ENCODE measurements around the gene KIAA1614.

The KIAA1614 gene

DNA sequence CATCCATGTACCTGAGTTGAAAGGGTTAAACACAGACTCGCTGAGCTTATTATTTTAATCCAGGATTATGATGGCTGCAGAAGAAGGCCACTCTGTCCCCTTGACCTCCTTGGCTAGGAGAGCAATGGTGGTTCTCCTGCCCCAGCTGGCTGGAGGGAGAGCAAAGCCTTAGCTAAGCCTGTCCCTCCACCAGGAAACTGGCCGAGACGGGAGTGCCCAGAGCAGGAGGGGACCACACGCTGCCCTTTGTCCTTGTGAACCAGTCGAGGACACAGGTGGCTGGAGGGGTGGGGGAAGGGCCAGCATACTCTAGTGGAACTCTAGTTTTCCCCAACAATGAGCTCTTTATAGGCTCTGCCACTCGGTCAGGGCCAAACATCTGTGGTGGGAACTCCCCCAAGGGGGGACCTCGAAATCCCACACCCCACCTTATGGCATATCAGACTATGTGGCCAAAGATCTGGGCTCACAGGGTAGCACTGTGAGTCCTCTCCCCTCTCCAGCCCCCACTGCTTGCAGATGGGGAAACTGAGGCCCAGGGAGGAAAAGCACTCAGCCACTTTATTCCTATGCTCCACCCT lies 12.9 kb downstream of the KIAA1614 start:
- DNase-seq, result no peak

DNA sequence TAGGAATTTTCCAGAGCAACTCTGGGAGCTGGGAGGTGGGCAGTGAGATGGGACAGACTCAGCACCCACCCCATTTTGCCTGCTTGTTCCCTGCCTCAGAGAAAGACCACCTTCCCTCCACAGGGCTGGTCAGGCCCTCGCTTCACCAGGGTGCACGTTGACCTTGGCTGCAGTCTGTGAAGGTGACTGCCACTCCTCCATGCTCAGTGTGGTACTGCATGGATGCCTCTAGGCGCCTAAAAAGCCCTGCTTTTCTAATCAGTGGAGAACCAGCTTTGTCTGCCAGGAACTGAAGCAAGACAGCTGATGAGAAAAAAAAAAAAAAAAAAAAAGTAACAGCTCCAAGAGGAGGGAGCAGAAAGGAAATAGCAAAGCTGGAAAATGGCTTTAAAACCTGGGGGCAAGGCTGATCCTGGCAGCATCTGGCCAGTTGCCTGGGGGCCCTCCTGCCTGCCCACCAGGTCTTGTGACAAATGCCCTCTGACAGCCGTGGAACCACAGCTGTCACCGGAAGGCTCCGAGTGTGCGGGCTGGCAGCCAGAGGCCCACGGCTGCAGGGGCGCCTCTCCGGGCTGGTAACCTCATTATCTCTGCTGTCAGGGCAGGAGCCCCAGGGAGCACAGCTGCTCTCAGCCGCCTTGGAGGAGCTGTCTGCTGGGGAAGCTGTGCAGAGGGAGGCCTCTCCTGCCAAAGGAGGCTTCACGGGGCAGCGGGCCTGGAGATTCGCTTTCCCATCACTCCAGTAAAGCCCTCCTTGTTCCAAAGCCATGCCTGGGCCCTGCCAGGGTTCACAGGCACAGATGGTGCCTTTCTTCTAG lies 13.7 kb downstream of the KIAA1614 start:
- no peak for DNase-seq

DNA sequence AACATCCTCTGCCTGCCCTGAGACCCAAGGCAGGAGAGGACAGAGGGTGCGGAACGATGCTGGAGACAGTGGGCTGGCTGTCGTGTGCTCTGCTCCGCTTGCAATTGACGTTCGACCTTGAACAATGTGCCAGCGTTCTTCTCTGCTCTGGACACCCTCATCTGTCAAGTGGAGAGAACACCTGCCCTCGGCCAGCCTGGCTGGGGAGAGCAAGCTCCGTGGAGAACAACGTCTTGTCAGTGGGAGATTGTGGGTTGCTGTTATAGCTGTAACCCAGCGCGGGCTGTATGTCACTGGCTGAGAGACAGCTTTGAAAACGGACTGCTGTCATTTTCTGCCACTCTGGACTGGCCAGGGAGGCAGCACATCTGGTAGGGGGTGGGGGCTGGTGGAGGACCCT lies 14.7 kb downstream of the KIAA1614 start:
- no peak for DNase-seq

DNA sequence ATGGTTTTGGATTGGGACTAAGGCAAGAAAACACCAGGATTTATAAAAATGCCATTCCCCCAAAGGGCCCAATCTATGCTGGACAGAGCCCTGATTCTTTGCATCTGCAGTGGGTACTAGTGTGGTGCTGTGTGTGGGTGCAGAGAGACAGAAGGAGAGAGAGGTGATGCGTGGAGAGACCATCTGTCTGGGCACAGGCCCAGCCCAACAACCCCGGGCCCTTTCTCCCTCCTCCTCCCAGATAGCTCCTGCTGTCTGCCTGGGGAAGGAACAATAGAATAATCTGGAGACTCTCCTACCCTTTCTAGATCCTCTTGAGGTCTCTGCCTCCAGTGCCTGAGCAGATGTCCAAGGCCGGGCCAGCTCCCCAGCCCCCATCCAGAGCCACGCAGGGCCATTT lies 15.1 kb downstream of the KIAA1614 start:
- no peak for DNase-seq

DNA sequence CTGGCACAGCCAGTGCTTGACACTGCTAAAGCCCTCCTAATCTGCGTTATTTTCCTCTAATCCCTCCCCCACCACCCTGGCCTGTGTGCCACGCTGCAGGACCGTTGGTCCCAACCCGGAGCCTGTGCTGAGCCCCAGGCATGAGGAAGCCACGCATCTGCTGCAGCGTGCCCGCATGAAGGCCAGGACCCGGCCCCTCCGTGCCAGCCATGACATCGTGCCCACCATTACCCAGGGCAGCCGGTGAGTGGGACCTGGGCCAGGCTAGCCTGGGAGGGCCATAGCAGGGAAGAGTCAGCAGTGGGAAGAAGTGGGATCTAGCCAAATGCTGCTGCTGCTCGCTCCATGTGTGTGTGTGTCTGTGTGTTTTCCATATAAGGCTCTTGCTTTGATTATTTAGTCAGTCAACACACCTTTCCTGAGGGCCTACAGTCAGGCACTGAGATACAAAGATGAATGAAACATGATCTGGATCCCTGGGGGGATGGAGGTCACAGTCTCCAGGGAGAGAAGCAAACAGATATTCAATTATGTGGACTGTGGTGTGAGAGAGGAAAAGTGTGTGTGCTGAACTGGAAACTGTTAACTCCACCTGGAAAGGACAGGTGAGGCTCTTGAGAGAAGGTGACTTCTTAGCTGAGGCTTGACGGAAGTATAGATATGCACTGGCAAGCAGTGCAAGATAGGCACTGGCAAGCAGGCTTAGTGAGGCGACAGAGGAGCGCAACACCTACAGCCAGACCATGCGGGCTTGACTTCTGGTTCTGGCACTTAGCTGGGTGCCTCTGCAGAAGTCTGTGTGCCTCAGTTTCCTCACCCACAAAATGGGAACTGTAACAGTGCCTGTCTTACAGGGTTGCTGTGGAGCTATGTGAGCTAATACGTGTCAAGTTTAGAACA lies 15.9 kb downstream of the KIAA1614 start:
- no peak for DNase-seq

DNA sequence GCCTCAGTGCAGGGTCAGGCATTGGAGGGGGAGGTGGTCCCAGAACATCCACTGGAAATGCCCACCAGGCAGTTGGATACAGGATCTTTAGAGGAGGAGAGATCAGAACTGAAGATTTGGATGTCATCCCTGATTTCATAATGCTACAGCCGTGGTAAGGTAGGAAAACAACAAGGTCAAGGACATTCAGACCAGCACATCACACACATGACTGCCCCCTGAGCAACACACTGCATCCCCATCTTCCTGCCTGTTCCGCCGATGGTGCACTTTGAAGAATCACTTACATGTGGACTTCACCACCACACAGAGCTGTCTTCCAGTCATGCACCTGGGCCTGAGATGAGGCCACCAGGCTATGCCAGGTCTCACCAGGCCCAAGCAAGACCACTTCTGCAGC lies 16.7 kb downstream of the KIAA1614 start:
- DNase-seq, result no peak

DNA sequence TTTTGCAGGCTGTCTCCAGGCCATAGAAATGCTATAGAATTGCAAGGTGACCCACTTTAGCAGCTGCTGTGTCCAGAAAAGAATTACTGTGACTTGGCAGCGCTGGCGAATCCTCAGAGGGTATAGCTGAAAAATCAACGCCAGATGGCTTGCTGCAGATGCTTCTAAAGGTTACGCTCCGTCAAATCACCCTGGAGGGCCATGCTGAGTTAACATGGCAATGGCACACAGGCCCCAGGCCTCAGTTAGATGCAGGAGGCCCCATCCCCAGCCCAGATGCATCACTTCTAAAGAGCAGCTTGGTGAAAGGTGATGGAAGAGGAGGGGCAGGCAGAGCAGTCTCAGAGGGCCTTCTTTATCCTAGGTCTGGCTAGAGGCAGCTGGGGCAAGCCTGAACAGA lies 18.0 kb downstream of the KIAA1614 start:
- DNase-seq, result no peak

DNA sequence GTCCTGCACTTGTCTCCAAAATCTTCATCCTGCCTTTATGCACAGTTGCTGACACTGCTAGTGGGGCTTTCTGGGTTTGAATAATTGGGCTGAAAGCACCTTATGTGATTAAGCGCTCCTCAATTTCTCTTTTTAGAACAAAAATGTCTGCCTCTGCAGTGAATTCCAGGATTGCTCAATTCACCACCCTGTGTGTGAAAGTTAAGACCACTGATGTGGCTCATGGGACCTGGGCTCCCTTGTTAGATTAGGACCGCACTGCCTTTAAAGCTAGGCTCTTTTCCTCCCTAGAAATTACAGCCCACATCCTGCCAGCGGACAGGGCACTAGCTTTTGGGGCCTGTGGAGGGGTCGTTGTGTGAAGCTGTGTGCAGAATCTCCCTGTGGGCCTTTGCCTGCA lies 18.8 kb downstream of the KIAA1614 start:
- DNase-seq, result no peak

DNA sequence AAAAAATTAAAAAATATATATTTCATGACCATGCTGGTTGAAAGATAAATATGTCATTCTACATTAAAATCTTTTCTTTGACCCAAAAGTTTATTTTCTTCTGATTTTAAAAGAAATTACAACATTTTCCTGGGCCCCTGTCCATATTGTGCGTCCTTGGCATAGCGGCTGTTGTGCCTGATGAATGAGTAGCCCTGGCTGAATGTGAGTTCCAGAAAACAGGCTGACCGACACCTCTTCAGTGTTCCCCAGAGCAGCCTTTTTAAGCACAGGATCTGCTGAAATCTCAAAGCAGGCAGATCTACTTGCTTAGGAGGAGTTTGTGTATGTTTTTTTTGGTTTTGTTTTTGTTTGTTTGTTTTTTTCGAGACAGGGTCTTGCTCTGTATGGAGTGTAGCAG lies 19.7 kb downstream of the KIAA1614 start:
- DNase-seq, result no peak

DNA sequence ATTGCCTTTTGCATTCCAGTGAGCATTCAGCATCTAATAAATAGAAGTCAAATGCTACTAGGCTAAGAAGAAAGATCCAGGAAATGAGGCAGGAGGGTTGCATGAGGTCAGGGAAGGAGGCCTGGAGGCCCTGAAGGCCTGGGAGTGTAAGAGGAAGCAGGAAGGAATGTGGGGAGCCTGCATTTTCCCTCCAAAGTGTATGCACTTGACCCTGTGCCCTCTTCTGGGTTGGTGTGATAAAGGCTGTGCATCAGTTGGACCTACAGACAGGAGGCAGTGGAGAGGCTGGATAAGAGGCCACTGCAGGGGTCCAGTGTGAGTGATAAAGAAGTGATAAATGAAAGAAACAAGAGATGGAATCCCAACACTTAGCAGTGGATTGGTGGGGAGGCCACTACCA lies 20.4 kb downstream of the KIAA1614 start:
- DNase-seq, result no peak

DNA sequence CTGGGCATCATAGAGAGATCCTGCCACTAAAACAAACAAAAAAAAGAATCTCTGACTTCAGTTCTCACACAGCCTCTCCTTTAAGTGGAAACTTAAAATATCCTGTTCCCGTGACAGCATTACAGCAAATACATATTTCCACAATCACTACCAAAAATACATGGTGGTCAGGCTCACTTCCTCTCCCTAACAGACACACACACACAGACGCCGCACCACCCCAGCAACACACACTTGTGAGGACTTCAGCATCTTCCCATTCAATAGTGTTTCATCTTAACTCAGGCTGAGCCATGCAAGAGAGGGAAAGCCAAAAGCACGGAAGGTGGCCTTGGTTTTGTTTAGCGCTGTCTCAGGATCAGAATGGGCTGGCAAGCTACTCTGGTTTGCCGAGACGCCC lies 21.9 kb downstream of the KIAA1614 start:
- DNase-seq, result no peak

DNA sequence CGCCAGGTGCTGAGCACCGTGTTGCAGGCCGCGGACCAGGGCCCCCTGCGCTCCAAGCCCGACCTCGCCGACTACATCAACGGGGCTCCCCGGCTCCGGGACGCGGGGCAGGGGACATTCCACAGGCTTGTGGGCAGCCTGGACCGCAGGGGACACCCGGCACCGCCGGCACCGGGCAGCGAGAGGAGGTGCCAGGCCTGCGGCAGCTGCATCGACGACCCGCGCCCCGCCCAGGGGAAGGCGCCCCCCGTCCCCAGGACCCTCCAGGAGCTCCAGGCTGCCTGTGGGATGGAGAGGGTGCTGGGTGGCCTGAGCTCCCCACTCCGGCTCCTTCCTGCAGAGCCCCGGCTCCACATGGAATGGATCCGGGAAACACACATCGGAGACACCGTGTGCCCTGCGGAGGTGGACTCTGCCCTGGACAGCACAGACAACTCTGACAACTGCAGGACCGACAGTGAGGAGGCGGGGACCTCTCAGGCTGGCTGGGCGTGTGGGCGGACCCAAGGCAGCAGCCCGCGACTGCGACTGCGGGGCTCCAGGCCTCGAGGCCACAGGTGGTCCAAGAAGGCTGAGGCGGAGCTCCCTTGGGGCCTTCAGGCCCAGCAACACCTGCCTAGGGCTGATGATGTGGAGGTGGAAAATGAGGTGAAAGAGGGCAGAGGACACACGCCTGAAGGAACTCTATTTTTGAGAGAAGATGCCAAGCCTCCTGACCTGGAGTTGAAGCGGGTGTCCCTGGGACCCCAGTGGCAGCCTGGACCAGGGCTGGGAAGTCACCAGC lies 22.8 kb downstream of the KIAA1614 start:
- no peak for DNase-seq

DNA sequence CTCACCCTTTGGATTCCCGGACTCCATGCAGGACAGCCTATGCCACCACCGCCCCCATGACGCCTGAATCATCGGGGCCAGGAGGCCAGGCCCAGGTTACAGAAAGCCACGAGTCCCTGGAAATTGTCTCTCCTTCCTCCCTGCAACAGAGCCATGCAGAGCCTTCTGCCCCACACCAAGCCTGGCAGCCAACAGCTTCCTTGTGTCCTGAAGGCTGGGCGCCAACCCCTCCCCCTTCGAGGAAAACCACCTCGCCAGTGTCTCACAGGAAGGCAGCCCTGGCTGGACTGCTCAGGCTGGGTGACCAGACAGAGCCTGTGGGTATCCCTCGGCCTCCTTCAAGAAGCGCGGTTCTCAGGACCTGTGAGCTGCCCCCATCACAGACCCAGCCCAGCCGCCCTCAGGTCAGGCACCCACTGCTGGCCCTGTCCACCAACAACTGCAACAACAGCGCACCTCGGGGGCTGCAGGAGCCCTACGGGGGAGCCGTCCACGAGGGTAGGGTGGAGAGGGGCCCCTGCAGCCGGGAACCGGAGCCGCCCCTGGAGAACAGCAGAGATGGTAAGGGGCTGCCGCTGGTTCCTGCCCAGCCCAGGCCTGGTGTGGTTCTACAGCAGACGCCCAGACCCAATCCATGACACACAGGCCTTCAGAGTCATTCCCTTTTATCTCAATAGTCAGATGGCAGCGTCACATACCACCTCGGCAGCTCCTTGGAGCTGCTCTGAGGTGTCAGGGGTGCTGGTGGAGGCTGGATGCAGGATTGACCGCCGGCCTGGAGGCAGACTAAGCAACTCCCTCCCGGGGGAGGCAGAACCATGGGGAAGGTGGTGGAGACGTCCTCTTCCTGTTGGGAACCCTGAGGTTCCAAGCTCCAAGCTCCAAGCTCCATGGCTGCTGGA lies 23.7 kb downstream of the KIAA1614 start:
- no peak for DNase-seq

DNA sequence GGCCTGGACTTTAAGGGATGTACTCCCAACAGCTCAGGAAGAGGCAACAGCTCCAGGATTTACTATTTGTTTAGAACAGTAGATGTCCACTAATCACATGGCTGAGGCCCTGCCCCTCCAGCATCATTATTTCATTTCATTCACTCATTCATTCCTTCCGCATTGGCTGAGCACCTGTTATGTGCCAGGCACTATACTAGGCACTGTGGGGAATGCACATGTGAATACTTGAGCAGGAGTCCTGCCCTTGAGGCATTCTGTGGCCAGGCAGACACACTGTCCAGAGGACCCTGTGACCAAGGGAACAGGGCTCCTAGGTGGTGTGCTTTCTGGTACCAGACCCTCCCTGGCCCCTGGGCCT lies 24.3 kb downstream of the KIAA1614 start:
- DNase-seq, result no peak

DNA sequence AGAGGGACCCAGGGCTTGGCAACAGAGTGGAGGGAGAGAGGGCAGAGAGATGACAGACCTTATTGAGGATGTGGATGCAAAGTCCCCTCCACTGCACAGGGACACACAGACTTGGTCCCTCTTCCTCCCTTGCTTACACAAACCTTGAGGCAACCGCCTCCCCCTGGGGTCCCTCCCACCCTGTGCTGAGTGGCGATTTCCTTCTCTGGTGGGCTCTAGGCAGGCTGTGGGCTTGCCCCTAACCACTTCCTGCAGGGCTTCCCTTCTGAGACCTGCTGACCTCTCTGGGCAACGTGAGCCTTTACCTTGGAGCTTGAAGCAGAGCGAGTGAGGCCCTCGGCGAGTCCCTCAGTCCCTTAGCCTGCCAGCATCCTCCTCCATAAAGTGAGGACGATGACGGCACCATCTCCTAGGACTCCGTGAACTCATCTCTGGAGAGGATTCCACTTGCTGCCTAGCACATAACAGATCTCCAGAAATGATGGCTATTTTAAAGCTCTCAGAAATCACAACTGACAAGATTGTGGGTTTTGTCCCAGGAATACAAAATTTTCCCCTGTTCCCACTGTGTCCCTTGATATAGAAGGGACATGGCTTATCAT lies 25.0 kb downstream of the KIAA1614 start:
- no peak for DNase-seq

DNA sequence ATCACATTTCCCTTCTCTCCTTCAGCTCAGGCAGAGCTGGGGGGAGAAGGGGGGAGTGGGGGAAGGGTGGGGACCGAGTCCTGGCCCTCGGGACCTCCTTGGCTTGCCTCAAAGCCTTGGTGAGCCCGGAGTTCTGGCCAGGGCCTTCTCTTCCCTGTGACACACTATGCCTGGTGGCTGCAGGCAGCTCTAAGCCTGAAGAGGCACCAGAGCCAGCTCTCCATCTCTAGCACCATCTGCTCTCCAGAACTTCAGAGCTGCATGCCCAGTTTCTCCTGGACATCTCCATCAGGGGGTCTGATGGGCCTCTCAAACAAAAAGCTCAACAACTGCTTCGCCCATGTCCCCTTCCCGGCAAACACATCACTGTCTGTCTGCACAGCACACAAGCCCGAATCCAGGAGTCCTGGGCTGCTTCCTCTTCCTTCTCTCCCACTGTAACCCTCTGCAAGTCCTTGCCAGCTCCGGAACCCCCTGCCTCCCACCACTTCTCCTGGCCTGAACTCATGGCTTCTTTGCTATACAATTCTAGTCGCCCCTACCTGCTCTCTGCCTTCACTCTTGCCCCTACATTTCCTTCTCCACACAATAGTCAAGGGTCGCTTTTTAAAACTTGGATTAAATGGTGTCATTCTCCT lies 26.5 kb downstream of the KIAA1614 start:
- DNase-seq, result no peak

DNA sequence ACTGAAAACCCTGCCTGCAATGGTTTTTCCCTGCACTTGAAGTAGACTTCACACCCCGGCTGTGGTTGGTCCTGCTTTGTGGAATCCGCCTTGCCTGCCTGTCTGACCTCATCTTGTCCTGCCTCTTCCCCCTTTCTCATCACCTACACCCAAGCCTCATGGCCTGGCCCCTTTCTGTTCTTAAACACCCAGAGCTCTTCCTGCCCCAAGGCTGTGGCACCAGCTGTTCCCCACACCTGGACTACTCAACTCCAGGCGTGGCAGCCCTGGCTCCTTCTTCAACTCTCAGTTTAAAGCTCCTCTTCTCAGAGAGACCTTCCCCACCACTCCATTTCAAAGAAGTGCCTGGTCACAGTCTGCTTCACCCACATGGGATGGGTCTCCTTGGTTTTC lies 27.0 kb downstream of the KIAA1614 start:
- no peak for DNase-seq

DNA sequence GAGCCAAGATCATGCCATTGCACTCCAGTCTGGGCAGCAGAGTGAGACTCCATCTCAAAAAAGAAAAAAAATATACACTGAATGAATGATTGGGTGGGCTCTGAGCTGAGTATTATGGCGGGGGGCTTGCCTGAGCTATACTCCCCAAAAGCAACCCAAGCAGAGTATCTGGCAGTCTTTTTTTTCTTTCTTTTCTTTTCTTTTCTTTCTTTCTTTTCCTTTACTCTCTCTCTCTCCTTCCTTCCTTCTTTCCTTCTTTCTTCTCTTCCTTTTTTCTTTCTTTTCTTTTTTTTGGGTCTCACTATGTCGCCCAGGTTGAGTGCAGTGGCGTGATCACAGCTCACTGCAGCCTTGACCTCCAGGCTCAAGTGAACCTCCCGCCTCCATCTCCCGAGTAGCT lies 27.7 kb downstream of the KIAA1614 start:
- no peak for DNase-seq

DNA sequence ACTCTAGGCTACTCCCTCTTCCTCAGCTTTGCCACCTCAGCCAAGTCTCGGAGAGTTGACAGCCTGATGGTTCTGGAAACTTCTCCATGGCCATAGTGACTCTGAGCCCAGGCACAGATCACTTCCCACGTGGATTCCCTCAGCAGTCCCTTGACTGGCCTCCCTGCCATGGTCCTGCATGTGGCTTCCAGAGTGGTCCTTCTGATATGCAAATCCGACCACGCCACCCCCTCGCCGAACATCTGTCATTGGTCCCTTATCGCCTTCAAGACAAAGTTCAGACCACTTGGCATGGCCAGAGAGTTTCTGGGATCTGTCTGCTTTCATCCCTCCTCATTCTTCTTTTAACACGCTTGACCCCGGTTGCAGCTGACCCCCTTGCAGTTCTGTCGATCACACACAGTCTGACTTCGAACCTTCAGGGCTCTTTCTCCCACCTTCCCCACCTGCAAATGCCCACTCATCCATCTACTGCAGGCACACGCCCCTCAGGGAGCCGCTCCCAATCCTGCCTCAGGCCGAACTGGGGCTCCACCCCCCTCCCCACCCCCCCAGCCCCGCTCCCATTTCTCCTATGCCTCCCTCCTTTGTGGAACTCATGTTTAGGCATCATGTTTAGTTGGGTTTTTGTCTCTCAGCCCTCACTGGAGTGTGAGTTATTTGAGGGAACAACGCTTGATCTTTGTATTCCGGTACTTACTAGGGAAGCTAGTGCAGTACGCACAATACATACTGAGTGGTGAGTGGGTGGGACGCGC lies 29.0 kb downstream of the KIAA1614 start:
- no peak for DNase-seq

DNA sequence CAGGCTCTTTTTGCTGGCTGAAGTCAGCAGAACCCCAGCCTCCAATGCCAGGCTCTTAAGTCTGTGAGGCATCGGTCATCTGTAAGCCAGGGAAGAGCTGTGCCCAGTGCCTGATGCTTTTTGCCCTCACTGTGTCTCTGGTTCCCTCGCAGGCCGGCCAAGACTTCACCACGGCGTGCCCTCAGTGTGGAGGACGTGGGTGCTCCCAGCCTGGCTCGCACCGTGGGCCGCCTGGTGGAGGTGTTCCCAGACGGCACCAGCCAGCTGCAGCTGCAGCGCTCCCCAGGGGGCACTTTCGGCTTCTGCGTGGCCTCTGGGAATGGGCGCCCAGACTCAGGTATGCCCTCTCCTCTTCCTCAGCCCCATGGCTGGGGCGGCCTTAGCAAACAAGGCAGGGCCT lies 32.5 kb downstream of the KIAA1614 start:
- DNase-seq, result no peak
